ENCODE results near the gene HCN4.

DNA sequence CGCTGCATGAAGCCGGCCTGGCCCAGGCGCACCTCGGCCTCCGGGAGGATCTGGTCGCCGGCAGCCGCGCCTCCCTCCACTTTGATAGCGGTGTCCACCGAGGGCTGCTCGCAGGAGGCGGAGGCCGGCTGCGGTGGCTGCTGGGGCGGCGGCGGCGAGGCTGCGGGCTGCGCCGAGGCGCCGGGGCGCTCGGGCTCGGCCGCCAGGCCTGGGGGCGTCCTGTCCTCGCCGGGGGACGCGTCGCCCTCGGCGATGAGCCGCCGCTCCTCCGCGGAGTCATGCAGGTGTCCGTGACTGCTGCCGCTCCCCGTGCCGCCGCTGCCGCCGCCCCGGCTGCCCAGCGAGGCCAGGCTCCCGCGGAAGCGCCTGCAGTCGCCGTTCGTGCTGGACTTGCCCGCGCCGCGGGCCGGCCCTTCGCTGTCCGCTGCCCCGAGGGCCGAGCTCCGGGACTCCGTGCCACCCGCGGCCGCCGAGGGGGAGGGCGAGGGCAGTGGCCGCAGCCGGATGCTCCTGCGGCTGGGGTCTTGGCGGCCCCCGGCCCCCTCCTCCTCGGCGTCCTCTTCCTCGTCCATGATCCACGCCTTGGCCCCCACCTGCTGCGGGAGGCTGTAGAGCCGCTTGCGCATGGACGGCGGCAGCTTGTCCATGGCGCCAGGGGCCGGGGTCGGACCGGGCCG lies 996 bp downstream of the HCN4 start:
- no peak for TF ChIP-seq TBP (IDR thresholded peaks at IDR 0.05; ENCODE audit: low read depth, low read length)
- TF ChIP-seq, protein P1, sequence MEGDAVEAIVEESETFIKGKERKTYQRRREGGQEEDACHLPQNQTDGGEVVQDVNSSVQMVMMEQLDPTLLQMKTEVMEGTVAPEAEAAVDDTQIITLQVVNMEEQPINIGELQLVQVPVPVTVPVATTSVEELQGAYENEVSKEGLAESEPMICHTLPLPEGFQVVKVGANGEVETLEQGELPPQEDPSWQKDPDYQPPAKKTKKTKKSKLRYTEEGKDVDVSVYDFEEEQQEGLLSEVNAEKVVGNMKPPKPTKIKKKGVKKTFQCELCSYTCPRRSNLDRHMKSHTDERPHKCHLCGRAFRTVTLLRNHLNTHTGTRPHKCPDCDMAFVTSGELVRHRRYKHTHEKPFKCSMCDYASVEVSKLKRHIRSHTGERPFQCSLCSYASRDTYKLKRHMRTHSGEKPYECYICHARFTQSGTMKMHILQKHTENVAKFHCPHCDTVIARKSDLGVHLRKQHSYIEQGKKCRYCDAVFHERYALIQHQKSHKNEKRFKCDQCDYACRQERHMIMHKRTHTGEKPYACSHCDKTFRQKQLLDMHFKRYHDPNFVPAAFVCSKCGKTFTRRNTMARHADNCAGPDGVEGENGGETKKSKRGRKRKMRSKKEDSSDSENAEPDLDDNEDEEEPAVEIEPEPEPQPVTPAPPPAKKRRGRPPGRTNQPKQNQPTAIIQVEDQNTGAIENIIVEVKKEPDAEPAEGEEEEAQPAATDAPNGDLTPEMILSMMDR (IDR thresholded peaks at IDR 0.05; ENCODE audit: control extremely low read depth in 1 of 3, insufficient read depth in 1 of 3, low read depth in 1 of 3, low read length in 3 of 3) = no peak
